Jurkat, Clone E6-1 (cell line): ENCODE measurements around the gene NEUROG1.

Source experiments
- DNase-seq: peaks from one replicate; pipeline ENCODE4 v3.0.0-alpha.2; 2011; ENCODE audit warnings: low read depth, low spot score
- H3K4me3 ChIP-seq: 2 replicates; pipeline ENCODE4 v1.5.1; 2011; ENCODE audit warnings: mild to moderate bottlenecking, low read length, control low read depth, moderate library complexity

The NEUROG1 gene

DNA sequence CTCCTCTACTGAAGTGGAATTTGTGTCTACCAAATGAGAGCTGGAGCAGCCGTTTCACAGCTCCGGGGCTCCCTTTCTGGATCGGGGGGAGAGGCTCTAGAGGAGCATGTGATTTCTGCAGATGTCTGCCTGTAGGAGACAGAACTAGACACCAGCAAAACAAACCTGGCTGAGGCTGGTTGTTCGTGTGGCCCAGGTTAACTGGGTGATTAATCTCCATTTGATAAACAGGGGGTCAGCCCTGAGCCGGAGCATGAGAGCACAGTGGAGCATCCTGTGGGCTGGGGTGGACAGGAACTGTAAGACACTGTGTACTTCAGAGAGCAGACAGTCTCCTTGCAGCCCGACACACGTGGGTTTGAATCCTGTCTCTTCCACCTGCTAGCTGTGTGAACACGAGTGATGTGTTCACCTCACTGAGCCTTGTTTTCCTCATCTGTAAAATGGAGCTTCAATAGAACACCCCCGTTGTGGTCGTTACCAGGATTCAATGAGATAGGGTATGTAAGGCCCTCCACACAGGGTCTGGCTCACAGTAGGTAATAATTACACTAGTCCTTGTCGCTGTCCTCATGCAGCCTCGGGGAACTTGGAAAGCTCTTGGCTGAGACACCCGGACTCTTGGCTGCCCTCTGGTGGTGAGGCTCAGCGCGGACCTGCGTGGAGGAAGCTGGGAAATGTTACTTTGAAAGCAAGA, 30.1 kb upstream of the NEUROG1 start:
- no peak overlapping the region for H3K4me3 ChIP-seq
- peak; percentile 44 for DNase-seq

DNA sequence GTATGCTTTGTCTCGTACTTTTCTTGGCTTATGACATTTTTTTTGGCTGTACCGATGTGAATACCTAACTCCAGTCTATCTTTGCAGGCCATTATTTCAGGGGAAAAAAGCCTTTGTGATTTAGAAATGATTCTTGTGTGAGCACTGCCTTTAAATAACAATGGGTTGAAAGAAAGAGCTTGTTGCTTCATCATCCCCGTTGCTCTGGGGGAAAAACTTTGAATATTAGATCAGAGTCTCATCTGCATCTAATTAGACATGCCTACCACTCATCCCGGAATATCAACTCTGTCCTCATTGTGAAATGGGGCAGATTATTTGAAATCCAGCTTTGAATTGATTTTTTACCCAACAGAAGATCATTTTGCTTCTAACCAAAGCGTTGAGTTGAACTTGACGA, 29.5 kb upstream of the NEUROG1 start:
- no peak for DNase-seq
- no peak overlapping the region for H3K4me3 ChIP-seq

DNA sequence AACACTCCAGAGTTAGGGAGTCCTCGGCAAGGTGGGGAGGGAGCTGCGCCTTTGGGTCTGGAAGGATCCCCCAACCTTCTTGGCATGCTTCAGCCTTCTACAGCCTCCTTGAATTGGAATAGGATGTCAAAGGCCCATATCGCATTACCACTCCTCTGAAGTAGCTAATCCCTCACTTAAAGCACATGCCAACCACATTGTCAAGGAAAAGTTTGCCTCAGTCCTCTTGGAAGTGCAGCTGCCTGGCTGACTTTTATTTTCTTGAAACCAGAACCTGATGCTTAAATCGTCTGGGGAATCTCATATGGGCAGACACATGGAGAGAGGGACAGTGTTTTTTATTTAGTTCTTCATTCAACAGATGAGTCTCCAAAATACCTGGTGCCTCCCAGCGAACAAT, 28.6 kb upstream of the NEUROG1 start:
- DNase-seq = no peak
- H3K4me3 ChIP-seq = no peak overlapping the region

DNA sequence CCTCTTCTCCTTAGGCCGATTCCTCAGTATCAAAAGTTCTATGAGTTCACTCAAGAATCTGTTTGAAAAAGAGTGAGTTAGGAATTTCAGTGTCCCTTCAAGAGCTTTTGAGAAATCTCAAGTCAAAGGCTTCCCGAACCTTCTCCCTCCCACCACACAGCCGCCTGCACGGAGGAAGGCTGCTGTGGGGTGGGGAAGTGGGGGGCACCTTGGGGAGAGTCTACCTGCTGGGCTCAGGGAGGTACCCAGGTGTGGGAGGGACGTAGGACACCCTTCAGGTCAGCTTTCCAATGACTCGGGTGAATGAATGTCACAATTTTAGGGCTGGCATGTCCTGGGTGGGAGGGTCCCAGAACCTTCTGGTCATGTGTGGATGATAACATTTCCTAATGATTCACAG, 25.5 kb upstream of the NEUROG1 start:
- no peak overlapping the region for H3K4me3 ChIP-seq
- no peak for DNase-seq

DNA sequence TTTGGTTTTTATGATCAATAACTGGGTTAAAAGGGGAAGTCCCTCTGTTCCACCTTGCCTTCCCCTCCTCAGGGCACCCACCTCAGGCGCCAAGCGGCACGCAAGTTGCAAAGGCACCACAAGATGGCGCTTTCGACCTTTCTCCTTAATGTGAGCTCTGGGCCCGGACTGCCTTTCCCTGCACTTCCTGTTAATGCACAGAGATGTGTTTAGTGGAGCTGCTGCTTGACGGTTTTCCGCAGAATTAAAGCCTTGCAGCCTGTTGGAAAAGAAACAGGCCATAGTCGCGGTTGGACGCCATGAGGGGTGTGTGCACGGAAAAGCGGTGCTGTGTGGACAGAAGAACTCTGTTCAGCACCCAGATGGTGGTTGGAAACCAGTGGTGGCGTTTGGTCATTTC, 25.1 kb upstream of the NEUROG1 start:
- DNase-seq = peak; percentile 75
- no peak overlapping the region for H3K4me3 ChIP-seq

DNA sequence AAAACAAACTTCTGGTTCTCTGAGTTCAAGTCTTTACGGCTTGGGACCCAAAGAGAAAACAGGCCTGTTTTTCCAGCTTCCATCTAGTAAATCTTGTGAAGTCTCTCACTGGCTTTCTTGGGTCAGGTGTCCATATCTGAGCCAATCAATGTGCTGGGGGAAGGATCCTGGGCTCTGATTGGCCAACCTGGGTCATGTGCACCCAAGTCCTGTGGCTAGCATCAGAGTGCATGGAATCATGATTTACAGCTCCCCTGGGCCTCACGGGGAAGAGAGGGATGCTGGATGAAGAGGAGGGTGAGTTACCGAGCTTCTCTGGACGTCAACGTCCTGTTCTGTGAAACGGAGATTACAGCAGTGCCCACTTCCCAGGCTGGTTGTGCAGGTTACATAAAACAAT, 23.6 kb upstream of the NEUROG1 start:
- DNase-seq = peak; percentile 29
- no peak overlapping the region for H3K4me3 ChIP-seq

DNA sequence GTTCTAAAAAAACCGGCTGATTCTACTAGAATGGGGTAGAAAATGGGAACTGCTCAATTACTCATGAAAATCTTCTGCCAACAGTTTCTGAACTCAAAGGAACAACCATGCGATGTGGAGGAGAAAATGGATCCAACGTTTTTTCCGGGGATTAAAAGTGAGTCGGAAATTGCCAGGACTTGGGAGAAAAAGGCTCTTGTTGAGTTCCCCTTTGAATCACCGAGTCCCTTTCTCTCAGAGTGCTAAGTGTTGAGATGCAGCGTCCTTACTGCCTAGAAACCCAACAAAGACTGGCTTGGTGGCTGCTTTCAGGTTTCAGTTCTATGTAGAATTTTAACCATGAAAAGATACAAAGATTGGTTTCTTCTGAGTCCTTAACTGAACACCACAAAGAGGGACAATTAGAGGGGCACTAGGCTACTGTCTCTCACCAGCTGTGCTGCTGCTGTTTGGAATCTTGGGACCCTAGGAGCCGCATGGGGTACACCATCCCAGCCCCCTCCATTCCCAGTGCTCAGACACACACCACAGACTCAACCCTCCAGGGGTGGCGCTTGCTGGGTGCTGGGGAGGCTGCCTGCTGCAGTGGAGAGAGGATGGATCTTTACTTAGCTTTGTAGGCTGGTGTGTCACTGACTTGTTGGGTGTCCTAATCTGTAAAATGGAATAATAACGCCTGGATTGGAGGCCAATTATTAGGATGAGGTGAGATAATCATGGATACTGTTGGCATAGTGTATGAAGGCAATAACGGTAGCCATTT, 21.5 kb upstream of the NEUROG1 start:
- no peak for DNase-seq
- H3K4me3 ChIP-seq = no peak overlapping the region

DNA sequence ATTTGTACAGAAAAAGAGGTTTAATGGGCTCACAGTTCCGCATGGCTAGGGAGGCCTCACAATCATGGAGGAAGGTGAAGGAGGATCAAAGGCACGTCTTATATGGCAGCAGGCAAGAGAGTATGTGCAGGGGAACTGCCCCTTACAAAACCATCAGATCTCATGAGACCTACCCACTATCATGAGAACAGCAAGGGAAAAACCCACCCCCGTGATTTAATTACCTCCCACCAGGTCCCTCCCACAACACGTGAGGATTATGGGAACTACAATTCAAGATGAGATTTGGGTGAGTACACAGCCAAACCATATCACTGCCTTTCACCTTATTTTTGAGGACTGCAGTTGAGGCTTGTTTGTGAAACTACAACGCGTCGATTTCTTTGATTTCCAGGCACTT, 20.9 kb upstream of the NEUROG1 start:
- H3K4me3 ChIP-seq = no peak overlapping the region
- no peak for DNase-seq

DNA sequence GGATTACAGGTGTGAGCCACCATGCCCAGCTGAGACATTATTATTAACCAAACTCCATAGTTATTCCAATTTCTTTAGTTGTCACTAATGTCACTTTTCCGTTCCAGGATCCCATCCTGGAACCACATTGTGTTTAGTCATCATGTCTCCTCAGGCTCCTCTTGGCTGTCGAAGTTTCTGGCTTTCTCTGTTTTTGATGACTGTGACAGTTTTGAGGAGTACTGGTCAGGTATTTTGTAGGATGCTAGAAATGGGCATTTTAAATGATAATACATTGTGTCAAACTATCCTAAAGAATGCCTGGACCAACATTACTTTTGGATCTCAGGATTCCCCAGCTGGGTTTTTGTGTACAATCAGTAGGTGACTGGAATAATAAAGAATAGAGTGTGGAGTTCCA, 19.8 kb upstream of the NEUROG1 start:
- no peak for DNase-seq

DNA sequence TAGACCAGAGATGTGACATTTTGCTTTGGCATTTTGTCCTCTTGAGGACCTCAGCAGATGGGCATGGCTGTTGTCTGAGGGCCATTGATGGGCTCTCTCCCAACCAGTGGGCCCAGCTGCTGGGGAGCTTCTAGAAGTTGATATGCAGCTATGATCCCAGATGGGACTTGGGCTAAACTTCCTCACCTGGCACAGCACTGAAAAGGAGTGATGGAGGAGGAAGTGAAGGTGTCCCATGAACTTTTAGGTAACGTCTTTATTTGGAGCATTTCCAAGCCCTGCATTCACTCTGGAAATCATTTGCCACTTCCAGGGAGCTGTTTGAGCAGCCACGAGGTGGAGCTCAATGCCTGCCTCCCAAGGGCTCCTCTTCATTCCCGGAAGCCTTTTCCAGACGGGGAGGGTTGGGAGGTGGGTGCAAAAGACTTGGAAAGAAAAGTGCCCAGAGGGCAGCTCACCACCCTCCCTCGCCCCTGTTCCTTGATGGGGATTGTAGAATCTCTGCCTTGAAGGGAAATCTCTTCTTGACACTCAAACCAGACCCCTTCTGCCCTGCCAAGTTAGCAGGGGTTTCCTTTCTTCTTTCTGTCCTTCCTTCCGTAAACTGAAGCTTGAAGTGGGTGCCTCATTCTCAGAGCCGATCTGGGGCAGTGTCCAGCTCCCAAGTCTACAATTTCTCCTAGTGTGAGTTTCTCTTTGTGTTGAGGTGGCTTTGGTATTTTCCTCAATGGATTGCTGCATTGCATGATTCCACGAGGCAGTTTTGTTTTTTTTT, 18.1 kb upstream of the NEUROG1 start:
- no peak overlapping the region for H3K4me3 ChIP-seq
- no peak for DNase-seq

More for the DNA sequence above, 19.8 kb upstream of the NEUROG1 start:
- H3K4me3 ChIP-seq = no peak overlapping the region

DNA sequence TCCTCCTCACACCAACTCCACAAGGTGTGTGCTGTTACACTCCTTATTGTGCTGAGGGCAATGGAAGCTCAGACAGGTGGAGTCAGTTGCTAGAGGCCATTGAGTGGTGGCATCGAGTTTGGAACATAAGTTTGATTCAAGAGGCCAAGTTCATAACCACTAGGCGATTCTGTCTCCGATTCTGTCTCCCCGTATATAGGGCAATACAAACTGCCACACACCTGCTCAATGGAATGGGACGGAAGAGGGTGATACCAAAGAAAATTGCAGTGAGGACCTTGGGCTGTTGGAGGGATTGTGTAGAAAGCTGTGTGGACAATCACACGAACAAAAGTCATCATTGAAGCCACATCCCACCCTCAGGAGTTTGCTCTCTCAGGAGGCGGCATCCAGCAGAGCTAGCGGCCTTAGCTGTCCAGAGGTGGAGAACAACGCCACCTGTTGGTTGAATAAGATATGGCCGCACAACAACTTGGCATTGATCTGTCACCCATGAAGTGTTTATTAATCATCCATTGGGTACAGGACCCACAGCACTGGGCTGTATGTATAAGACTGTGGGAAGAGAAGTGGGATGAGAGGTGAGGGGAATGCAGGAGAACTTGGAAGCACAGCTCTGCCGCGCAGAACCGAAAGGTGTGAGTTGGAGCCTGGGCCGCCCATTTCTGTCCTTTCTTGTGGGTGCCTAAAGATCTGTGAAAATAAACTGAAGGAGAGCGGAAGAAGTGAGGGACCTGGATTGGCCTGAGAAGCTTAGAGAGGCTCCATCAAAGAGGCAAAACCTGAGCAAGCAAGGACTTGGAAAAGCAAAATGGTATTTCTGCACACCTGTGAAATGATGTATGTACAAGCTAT, 16.1 kb upstream of the NEUROG1 start:
- H3K4me3 ChIP-seq = no peak overlapping the region
- peak; percentile 67 for DNase-seq

DNA sequence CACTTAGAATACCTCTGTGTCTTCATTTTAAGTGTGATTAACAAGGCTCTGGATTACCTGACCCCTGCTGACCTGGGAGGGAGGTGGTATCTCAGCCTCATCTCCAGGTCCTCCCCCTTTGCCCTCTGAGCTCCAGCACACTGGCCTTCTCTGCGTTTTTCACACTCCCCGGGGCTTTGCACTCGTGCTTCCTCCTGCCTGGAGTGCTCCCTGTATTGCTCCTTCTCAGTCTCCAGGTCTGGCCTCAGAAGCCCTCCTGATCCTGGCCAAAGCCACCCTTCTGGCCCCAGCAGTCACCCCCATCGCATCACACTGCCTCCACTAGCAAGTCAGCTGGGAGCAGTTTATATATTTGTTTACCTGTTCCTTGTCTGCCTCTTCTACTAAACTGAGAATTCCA, 13.6 kb upstream of the NEUROG1 start:
- H3K4me3 ChIP-seq = no peak overlapping the region
- no peak for DNase-seq

DNA sequence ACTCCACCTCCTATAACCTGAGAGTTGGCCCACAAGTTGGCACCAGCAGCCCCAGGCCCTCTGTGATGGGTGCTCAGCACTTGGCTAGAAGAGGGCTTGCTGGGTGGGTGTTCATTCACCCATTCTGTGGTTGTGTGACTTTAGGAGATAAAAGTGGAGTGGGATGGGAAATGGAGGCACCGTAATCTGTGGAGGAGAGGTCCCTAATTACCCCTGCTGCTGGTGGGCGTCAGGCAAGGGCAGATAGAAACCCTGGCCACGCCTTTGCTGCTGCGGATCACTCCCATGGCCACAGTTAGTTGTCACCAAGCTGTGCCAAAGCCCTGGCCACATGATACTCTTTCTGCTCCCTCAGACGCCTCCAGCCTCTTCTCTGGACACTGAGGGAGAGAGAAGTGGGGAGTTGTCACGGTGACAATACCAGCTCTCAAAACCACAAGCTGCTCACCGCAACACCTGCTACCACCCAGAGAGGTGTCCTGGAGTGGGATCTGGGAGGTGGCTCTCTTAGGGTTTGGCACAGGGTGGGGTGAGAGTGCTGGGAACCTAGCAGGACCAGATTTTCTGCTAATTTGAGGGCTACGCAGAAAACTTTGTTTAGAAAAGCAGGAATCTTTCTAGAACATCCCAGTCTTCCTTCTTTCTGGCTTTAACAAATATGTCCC, 12.0 kb upstream of the NEUROG1 start:
- H3K4me3 ChIP-seq = no peak overlapping the region
- DNase-seq = no peak

DNA sequence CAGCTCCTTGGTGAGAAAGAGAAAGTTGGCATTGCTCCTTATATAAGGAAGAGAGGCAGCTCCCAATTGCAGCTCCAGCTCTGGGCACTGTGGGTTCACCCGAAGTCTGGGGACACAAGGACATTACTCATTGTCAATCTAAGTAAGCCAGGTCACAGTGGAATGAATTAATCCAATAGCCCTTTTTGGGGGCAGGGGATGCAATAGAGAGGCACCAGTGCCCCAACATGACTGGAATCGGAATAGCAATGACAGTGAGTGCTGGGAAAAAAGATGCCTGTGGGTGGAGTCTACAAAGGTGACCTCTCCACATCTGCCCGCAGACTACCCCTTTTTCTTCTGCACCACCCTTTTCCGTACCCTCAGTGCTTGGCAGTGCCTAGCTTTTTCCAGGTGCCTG, 11.1 kb upstream of the NEUROG1 start:
- DNase-seq = no peak
- H3K4me3 ChIP-seq = no peak overlapping the region

DNA sequence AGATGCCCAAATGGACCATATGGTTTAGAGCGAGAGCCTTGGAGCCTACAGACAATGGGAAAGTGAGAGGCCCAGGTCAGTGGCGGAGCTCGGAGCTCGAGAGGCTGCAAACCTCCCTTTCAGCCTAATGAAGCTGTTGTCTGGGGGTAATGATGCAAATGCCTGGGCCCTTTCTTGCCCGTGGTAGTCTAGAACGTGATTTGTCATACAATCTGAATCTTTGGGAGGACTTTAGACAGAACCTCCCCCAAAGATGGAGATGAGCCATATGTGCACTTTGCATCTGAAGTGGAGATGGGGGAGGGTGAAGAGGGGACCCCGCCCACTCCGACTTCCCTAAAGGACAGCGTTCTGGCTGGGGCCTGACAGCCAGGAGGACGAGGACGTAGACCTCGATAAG, 10.3 kb upstream of the NEUROG1 start:
- DNase-seq = no peak
- no peak overlapping the region for H3K4me3 ChIP-seq

DNA sequence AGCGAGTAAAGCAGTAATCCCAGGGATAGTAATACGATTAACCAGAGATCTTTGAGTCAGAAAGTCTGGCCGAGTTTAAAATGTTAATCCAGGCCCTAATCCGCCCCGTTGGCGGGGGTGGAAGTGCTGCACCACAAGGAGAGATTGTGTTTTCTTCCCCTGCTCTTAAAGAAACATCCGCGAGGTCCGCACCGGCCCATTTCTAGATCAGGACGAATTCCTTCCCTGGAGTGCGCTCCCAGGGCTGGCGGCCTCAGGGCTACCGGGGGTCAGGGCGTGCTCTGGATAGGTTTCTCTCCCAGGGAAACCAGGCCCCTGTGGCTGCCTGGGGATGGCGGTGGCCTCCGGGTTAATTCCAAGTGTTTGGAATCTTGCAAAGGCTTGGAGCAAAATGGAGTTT, 9.3 kb upstream of the NEUROG1 start:
- no peak overlapping the region for H3K4me3 ChIP-seq
- no peak for DNase-seq

DNA sequence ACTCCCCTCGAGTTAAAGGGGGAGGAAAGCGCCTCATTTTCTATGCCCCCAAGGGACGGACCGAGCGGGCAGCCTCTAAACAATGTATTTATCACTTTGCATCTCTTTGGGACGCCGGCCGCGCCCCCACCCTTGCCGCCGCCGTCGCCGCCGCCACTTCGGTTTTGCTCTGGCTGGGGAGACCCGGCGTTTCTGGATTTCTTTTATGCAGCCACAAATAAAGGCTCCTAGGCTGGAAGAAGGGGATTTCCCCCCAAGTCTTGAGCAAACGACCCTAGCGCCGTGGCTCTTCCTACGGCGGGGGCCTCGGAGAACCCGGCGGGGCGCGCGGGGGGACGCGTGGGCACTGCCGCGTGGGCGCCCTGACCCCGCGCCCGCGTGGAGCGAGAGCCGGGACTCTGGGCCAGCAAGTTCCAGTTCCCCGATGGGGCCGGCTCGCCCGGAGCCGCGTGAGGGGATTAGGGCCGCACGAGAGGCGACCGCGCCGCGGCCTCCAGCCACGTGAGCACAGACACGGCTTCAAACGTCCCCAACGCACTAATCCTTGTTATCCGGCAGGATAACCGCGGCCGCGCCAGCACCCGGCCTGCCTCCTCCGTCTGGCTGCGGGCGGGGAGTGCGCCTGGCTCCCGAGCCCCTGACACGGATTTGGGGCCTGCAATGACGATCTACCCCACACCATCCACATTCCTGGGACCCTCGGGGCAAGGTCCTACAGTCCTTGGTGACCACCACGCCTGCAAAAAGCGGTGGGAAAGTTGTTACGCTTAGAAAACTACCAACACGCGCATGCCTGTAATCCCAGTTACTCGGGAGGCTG, 7.9 kb upstream of the NEUROG1 start:
- no peak for DNase-seq
- H3K4me3 ChIP-seq = no peak overlapping the region

DNA sequence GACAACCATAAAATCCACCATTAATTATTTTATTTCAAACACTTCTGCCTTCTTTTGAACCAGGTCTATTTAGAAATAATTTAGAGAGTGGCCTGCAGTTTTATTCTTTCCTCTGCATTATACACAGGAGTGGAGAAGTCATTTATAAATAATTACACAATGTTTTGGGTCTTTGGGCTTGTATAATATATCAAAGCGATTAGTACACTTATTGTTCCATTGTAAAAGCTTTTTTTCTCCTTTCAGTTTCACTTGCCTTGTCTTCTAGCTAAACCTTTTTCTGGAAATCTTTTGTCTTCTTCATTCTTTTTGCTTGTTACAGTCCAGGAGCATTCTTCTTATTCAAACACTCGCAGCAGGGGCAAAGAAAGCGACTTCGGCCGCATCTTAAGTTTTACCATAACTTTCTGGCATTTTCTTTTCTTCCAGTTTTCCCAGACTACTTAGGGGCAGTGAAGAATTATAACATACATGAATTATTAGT, 7.3 kb upstream of the NEUROG1 start:
- no peak for DNase-seq
- no peak overlapping the region for H3K4me3 ChIP-seq
